KMS-11 (cell line): Measurements from ENCODE around the gene GJD3.

Source experiments
- H2AFZ ChIP-seq: fragments of 200-600 bp; sonication (generic); 2 replicates; pipeline ENCODE4 v1.6.1; 2016; ENCODE audit warnings: antibody characterized with exemption, mixed run types, low read depth
- H3K27ac ChIP-seq: fragments of 200-600 bp; sonication (generic); 2 replicates; pipeline ENCODE4 v1.6.1; 2016; ENCODE audit warnings: mild to moderate bottlenecking, mixed run types
- H3K27me3 ChIP-seq: fragments of 200-600 bp; sonication (generic); 2 replicates; pipeline ENCODE4 v1.6.1; 2017; ENCODE audit warnings: mild to moderate bottlenecking, low read depth, mixed run types, moderate library complexity; ENCODE audit not compliant: insufficient read depth
- H3K36me3 ChIP-seq: fragments of 200-600 bp; sonication (generic); 2 replicates; pipeline ENCODE4 v1.6.1; 2017; ENCODE audit warnings: mild to moderate bottlenecking, mixed run types; ENCODE audit not compliant: insufficient read depth
- H3K4me1 ChIP-seq: fragments of 200-600 bp; sonication (generic); 2 replicates; pipeline ENCODE4 v1.6.1; 2016; ENCODE audit warnings: mild to moderate bottlenecking, low read depth, mixed run types; ENCODE audit not compliant: poor library complexity, severe bottlenecking
- H3K4me2 ChIP-seq: fragments of 200-600 bp; sonication (generic); 2 replicates; pipeline ENCODE4 v1.7.0; 2016; ENCODE audit warnings: mild to moderate bottlenecking, mixed run types
- H3K4me3 ChIP-seq: fragments of 200-600 bp; sonication (generic); IDR thresholded peaks from 2 replicates; pipeline ENCODE4 v1.6.1; 2017; ENCODE audit warnings: low read depth, low read length, mixed read lengths; ENCODE audit not compliant: insufficient read depth
- H3K79me2 ChIP-seq: fragments of 200-600 bp; sonication (generic); 2 replicates; pipeline ENCODE4 v1.6.1; 2016; ENCODE audit warnings: low read depth, mixed run types; ENCODE audit not compliant: insufficient read depth
- H3K9ac ChIP-seq: fragments of 200-600 bp; sonication (generic); 2 replicates; pipeline ENCODE4 v1.6.1; 2016; ENCODE audit warnings: mild to moderate bottlenecking, mixed run types
- H4K20me1 ChIP-seq: fragments of 200-600 bp; sonication (generic); 2 replicates; pipeline ENCODE4 v1.6.1; 2016; ENCODE audit warnings: mild to moderate bottlenecking, mixed run types; ENCODE audit not compliant: insufficient read depth
- TF ChIP-seq, protein P1 (sequence below): fragments of 200-600 bp; sonication (generic); conservative IDR thresholded peaks from 2 replicates; pipeline ENCODE4 v1.6.1; 2017; ENCODE audit warnings: low read depth, mild to moderate bottlenecking, antibody characterized with exemption, low read length, moderate library complexity, mixed read lengths

Gene GJD3

DNA sequence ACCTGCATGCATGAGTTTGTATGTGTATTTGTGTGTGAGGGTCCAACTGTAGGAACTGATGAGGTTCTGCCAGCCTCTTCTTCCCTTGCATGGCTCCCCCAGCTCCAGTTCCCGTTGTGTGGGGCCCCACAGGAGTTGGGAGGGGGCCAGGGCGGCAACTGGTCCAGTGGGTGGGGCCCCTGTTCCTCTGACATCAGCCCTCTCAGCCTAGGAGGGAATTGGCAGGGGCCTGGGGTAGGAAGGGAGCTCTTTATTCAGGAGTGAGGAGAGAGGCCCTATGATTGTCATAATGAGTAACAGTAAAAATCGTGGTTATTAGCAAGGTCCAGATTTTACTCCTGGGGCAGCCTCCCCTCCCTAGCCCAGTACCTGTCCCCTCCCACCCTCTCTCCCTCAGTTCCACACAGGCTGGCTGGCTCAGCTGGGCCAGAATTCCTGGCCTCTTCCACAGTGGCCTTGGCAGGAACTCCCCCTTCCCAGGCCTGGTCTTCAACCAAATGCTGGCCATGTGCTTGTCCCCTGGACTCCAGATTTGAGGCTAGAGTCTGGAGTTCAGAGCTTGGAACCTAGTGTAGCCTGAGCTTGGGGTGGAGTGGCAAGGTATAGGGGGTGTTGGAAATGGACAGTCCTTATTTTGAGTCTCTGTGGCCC lies 36.7 kb downstream of the GJD3 start:
- H4K20me1 ChIP-seq, result peaks cover 16% of the 10 kb centered on the region; the same call in 1 of the 2 replicates
- peak overlapping the region; percentile 93 for H3K27ac ChIP-seq
- H3K79me2 ChIP-seq, result peaks cover 99% of the 10 kb centered on the region

DNA sequence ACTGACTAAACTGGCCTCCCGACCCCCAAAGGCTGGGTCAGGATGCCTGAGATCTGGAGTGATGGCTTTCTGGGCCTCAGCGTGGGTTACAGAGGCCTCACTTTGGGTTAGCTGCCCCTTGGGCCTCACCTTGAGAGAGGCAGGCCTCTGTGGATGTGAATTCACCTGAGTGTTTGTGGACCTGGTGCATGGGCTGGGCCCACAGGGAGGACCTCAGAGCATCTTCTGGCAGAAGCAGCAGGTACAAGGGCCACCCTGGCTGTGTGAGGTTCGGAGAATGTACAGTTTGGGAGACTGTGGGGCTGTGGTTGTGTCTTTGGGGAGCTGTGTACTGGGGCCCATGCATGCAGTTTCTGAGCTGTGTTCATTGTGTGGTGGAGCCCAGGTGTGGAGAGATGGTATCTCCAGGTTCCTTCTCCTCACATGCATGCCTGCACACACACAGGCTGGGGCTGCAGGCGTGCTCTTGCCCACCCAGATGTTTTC lies 37.2 kb downstream of the GJD3 start:
- Histone ChIP-seq H3K4me1 (peaks cover 90% of the 10 kb centered on the region), H3K27ac (peak overlapping the region; percentile 93), H3K4me2 (peak overlapping the region; percentile 86), H3K36me3 (no peaks in the 10 kb centered on the region), H3K27me3 (no peaks in the 10 kb centered on the region), H4K20me1 (peaks cover 16% of the 10 kb centered on the region; the same call in 1 of the 2 replicates), H3K79me2 (peaks cover 99% of the 10 kb centered on the region), H3K9ac (peak overlapping the region; percentile 50; the same call in 1 of the 2 replicates), H2AFZ (no peak overlapping the region), H3K4me3 (no peak overlapping the region)
- TF ChIP-seq, protein P1, sequence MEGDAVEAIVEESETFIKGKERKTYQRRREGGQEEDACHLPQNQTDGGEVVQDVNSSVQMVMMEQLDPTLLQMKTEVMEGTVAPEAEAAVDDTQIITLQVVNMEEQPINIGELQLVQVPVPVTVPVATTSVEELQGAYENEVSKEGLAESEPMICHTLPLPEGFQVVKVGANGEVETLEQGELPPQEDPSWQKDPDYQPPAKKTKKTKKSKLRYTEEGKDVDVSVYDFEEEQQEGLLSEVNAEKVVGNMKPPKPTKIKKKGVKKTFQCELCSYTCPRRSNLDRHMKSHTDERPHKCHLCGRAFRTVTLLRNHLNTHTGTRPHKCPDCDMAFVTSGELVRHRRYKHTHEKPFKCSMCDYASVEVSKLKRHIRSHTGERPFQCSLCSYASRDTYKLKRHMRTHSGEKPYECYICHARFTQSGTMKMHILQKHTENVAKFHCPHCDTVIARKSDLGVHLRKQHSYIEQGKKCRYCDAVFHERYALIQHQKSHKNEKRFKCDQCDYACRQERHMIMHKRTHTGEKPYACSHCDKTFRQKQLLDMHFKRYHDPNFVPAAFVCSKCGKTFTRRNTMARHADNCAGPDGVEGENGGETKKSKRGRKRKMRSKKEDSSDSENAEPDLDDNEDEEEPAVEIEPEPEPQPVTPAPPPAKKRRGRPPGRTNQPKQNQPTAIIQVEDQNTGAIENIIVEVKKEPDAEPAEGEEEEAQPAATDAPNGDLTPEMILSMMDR, result no peak

More for the DNA sequence above, 36.7 kb downstream of the GJD3 start:
- Histone ChIP-seq H2AFZ (no peak overlapping the region), H3K4me3 (no peak overlapping the region), H3K9ac (peak overlapping the region; percentile 8; the same call in 1 of the 2 replicates), H3K36me3 (no peaks in the 10 kb centered on the region), H3K4me2 (peak overlapping the region; percentile 86), H3K27me3 (no peaks in the 10 kb centered on the region), H3K4me1 (peaks cover 89% of the 10 kb centered on the region)
- TF ChIP-seq, protein P1, result no peak

DNA sequence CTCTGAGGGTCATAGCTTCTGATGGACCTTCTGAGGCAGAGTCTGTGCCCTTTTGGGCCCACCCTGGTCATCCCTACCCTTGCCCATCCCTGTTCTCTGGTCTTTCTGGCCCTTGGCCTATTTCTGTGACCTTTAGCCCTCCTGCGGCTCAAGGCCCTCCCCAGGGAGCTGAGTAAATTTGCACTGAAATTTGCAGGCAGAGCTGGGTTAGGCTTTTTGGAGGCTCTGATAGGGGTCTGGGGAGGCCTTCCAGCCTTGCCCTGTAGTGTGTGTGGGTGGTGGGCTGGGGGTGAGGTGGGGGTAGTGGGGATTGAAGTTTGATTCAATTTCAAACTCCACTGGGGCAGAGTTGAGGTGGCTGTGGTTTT lies 37.7 kb downstream of the GJD3 start:
- TF ChIP-seq, protein P1, result no peak
- no peak overlapping the region for H2AFZ ChIP-seq
- H3K4me2 ChIP-seq, result peak overlapping the region; percentile 86
- no peaks in the 10 kb centered on the region for H3K36me3 ChIP-seq
- peak overlapping the region; percentile 93 for H3K27ac ChIP-seq
- H3K4me1 ChIP-seq, result peaks cover 93% of the 10 kb centered on the region
- peaks cover 16% of the 10 kb centered on the region; the same call in 1 of the 2 replicates for H4K20me1 ChIP-seq
- H3K4me3 ChIP-seq, result no peak overlapping the region
- peak overlapping the region; percentile 50; the same call in 1 of the 2 replicates for H3K9ac ChIP-seq
- H3K79me2 ChIP-seq, result peaks cover 99% of the 10 kb centered on the region
- H3K27me3 ChIP-seq, result no peaks in the 10 kb centered on the region

DNA sequence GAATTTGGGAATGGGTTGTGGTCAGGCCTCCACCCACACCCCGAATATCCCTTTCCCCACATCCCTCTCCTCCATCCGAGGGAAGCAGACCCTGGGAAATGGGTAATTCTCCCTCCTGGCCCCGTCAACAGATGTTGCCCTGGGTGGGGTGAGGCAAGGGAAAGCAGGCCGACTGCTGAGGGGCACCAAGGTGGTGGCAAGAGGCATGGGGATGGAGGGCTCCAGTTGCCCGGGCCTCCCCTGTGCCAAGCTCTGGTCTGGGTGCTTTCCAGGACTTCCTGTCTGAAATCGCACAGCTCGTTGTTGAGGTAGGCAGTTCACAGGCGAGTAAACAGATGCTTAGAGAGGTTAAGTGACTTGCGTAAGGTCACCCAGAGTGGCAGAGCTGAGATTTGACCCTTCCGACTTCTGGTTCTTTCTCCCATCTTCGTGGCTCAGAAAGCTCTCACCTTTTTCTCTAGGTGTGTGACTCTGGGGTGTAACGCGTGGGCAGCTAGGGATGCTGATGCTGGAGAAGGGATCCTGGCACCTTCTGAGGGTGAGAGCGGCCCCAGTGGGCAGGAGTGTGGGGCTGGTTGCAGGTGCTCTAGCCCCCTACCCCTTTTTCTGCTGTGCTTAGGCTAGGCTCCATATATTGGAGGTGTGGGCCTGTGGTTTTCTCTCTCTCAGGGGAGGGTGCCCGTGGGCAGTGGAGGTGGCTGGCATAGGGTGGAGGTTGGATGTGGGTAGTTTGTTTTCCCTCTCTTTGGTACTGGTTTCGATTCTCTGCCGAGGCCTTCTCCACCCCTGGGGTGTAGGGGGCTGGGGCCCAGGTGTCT lies 38.3 kb downstream of the GJD3 start:
- H3K79me2 ChIP-seq, result peaks cover 99% of the 10 kb centered on the region

More for the DNA sequence above, 38.3 kb downstream of the GJD3 start:
- Histone ChIP-seq H3K27me3 (no peaks in the 10 kb centered on the region), H3K4me2 (peak overlapping the region; percentile 86), H3K27ac (peak overlapping the region; percentile 93), H3K36me3 (no peaks in the 10 kb centered on the region), H3K9ac (peak overlapping the region; percentile 50; the same call in 1 of the 2 replicates), H2AFZ (no peak overlapping the region), H3K4me1 (peaks cover 93% of the 10 kb centered on the region), H3K4me3 (no peak overlapping the region), H4K20me1 (peaks cover 16% of the 10 kb centered on the region; the same call in 1 of the 2 replicates)
- TF ChIP-seq, protein P1, result no peak
